Fibroblast of skin of right quadriceps (primary cell): ENCODE results near the gene ADARB2.

ENCODE experiments used
- DNase-seq: peaks from one replicate; pipeline ENCODE4 v3.0.0-alpha.2; 2013

The ADARB2 gene

DNA sequence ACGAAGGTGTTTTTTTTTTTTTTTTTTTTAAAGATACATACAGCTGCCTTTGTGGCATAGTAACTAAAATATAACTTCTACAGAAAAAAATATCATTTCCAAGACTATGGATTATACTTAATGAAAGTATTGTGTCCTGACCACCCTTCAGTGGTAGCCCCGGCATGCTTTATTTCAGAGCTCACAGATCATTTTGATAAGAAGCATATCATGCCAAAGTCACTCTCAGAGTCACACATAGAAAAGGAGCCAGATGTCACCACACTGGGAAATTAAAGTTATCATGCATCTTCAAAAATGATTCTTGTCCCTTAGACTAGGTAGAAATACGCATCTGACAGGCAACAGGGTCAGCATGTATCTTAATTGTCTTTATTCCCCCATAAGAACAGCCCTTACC lies 3.0 kb downstream of the ADARB2 start:
- DNase-seq = no peak

DNA sequence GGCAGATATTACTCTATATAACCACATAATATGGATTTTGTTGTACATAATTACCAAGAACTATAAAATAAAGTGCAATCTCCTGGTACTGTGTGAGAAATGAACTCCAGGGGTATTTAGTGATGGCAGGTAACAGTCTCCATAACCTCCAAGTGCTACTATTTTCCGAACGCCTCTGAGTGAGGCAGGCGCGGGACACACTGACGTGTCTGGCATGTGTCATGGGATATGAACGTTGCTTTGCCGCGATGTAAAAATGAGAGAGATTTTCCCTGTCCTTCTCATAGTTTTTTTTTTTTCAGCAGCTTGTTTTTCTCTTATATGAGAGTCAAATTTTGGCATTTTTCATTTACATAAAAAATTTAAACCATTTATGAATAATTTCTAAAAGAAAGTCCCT lies 3.6 kb downstream of the ADARB2 start:
- DNase-seq = no peak

DNA sequence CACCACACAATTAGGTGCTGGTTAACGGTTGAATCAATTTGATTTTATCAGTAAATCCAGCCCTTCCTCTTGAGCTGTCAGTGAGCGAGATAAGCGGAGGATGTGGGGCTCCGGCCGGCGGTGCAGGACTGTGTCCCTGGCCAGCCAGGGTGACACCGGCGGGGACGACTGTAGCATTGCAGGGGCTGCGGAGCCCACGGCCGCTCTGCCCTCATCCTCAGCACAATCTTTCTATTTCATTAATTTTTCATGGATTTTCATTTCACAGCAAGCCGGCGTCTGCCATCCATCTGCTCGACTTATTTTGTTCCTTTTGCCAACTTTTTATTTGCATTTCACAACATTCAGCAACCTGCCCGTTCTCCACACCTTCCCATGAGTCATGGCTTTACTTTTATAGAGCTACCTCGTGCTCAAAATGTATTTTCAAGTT lies 4.7 kb downstream of the ADARB2 start:
- no peak for DNase-seq

DNA sequence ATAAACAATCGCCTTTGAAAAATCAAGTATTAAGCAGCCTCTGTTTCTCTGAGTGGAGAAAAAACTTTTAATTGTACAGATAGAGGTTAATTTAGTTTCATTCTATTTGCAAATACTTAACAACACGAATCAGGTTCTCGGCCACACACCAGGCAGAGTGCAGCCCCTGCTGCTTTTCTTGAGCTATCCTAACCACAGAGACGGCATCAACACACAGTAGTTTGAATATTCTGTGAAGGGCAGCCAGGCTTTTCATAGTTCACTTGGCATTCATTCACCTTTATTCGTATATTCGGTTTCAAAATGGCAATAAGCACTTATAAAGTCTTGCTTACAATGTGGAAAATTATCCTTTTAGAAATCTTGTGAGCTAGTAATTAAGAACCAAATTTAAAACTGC lies 5.7 kb downstream of the ADARB2 start:
- no peak for DNase-seq

DNA sequence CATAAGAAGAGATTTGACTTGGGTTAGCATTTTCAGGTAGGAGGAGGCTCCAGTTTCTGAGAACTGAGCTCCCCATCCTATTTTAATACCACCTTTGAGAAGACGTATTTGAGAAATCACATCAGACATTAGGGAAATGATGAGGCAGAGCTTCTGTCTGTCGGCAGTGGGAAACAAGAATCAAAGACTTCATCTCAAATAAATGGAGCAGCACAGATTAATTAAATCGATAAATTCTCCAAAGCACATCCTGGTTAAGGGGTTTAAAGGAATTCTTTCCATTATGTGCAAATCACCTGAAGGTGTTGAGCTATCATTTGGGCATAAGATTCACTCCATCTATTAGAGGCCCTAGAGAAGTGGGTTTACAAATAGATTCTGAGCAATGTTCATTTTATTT lies 7.6 kb downstream of the ADARB2 start:
- DNase-seq = no peak

DNA sequence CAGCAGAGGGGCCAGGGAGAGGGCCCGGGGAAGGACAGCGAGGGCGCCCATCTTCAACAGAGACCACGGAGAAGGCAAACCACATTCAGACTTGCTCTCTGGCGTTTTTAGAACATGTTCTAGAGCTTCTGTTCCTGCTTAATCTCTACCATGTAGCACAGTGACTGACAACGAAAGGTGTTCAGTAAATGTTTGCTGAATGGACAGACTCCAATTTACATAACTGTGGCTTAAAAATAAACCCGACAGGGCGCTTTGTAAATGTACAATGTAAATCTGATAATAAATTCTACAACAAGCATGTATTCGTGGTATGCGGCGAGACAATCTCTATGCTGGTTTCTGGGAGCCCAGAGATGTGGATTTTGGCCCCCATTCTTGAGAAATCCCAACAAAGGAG lies 10.5 kb downstream of the ADARB2 start:
- no peak for DNase-seq

DNA sequence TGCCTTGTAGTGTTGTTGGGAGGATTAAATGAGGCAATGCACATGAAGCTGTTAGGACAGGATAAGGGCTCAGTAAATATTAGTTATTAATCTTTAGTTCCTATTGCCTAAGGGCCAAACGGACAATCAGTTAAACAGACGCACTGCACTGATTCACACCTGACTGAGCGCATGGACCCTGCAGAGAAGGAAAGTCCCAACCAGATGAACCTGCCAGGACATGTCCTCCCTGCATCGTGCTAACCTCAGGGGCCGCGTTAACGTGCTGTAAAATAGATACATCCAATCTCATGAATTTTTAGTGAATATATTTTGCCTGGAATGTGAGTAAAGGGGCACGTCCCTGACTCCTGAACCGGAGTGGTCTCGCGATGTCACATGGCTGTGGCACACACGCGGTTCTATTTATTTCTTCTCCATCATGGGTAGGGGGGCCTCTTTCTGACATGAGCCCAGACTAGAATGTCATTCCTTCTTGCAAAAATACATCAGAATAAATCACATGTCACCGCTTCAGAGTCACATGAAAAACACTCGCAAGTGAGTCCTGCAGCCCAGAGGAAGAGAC lies 12.3 kb downstream of the ADARB2 start:
- no peak for DNase-seq

DNA sequence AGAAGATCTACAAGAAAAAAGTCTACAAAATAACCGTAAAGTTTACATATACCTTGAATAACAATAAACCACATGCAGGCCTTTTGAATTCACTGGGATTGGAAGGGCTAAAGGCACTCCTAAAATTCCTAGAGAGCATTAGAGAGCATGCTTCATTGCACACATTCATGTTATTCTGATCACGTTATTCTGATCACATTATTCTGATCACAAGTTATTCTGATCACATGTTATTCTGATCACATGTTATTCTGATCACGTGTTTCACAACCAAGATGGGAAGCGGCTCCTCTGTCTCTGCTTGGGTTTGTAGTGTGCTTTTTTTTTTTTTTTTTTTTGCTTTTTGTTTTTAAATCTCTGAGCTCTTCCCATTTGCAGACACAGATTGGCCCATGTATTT lies 20.5 kb downstream of the ADARB2 start:
- no peak for DNase-seq

DNA sequence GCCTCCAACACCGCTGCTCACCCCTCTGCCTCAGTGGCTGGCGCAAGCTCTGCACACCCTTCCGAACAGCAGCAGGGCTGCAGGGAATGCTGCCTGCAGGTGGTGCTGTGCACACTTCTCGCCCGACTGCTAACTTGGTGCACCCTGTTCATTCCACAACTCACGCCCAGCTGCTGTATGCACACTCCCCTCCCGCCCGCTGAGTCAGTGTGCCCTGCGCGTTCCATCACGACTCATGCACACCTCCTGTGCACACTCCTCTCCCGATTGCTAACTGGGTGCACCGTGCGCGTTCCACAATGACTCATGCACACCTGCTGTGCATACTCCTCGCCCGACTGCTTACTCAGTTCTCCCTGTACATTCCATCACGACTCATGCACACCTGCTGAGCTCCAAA lies 21.5 kb downstream of the ADARB2 start:
- DNase-seq = no peak

DNA sequence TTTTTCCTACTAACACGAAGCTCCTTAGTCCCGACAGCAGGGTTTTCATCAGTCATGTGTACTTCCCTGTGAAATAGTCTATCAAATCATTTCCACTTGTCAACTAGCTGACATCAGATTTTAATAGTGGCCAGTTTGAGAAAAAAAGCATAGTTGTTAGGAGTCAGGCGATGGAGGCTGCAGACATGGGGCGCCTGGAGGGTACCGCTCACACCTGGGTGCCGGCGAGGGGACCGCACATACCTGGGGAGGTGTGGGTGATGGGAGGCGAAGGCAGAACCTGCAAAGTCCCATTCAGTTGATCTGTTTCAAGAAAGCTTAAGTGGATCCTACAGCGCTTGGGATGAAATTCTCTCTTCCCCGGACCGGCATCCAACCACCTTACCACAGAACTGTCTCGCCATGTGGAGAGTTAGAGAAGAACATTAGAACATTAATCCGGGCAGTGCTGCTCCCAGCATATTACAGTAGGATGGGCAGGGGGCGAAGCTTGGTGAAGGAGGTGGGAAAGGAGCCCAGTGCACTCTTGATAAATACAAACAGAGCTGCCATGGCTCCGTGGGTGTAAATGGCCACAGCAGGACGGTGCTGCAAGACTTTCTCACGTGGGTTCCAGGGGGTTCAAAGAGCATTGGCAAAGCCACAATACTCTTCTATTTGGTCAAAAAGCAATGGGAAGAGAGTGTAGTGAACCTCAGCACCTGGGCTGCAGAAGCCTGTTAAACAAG lies 24.2 kb downstream of the ADARB2 start:
- no peak for DNase-seq

DNA sequence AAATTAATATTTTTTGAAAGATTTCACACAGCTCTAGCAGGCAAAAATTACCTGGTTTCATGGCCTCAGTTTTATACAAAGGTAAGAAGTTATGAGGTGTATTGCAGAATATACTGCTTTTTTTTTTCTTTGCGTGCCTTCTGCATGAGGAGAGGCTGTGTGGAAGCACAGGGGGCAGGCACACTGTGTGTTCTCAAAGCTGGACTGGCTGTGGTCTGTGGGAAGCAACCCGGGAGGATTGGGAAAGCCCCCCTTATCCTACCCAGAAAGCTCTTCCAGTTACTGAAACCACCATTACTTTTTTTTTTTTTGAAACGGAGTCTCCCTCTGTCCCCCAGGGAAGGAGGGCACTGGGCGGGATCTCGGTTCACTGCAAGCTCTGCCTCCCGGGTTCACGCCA lies 25.0 kb downstream of the ADARB2 start:
- DNase-seq = no peak

DNA sequence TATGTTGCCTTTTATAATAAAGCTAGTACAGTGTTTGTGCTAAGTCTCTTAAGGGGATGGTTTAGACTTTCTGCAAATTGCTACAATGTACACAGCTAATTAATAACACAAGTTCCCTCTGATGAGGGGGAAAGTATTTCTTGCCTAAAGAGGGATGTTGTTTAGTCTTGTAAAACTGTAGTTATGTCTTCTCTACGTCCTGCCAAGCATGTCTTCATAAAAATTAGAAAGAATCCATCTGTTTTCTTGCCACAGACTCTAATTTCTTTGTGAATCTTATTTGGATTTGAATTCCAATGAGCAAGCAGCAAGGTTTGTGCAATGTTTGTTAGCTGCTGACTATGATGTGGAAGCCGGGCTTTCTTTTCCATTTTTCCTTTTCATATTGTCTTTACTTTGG lies 28.2 kb downstream of the ADARB2 start:
- no peak for DNase-seq

DNA sequence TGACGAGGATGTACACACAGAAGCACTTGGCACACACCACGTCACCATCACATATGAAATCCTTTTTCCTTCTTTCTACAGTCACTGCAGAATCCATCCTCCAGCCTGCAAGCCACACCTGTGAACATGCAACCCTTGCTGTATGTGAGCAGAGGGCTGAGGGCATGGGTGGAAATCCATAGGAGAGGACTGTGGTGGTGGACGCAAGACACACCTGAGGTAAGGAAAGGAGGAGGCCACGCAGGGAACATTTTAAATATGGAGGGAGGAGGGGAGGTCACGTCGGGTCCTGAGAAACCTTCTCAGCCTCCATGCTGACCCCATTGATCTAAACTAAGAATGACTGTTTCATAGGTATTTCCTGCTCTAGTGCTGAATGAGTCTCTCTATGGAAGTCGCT lies 28.6 kb downstream of the ADARB2 start:
- no peak for DNase-seq

DNA sequence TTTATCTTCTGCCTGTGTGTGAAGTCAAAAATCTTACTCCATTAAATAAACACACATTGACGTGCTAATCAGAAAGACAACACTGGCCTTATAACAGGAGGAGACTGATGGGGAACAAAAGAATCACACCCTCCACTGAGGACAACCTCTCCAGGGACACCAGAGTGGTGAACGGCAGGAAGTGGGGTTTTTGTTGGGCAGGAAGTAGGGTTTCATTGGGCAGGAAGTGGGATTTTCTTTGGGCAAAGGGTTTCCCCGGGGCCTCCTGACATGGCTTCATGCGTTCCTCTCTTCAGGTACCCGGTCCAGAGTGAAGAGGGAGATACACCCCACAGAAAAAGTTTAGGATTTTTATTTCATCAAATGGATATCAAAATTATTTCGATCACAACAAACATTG lies 30.6 kb downstream of the ADARB2 start:
- no peak for DNase-seq

DNA sequence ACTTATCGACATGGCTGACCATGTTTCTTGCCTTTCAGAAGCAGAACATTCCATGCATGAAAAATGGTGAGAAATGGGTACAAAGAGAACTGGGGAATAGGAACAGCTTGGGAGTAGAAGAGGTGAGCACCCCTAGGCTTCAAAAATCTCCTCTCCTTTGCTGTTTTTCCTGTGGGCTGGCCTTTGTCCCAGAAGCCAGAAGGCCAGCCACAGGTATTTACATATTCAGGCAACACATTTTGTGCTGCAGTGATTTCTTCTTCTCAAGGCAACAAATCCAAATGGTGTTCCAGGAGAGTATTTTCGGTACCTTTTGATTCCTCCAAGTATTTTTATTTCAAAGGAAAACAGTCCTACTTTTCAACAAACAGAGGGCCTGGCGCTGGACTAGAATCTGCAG lies 31.1 kb downstream of the ADARB2 start:
- no peak for DNase-seq

DNA sequence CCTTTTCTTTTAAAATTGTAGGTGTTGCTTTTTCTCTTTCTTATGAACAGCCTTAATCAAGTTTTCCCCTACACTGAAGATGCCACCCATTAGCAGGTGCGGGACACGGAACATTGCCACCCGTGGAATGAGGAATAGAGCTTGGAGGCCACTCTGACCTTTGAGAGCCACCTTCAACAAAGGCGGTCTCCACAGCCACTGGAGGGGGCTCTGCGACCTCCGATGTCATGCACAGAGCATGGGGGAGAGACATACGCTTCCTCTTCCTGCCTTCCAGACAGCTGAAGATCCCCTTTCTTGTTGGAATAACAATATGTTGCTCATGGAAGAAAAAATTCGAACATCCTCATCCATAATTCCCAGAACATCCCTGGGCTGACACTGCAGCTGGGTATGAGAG lies 39.1 kb downstream of the ADARB2 start:
- no peak for DNase-seq

DNA sequence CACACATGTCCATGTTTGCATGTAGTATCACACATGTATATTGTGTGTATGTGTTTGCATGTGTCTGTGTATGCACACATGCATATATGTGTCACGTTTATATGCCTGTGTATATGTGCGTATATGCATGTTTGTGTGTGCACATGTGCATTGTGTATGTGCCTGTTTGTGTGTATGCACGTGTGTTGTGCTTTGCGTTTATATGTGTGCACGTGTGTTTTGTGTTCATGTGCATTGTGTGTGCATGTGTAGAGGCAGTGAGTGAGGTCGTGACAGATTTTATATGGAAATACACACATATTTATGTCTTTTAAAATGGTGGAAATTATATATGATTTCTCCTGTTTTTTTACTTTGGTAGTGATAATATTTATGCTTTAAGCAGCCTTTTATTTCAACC lies 41.2 kb downstream of the ADARB2 start:
- no peak for DNase-seq

DNA sequence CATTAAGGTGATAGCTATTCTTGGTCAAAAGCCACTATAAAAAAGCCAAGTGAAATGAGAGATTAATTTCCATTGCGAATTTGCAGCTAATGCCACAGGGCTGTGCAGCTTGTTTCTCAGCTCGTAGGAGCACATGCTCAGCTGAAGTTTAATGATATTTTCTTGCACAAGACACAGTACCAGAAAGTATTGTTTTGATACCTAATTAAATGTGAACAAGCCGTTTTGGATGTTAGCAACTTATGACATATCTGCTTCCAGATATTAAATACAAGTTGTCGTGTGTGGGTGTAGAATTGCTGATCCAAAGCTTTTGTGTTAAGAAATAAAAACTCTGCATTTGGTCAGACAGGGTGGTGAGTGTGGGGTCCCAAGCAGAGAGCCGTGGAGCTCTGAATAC lies 47.2 kb downstream of the ADARB2 start:
- DNase-seq = no peak

DNA sequence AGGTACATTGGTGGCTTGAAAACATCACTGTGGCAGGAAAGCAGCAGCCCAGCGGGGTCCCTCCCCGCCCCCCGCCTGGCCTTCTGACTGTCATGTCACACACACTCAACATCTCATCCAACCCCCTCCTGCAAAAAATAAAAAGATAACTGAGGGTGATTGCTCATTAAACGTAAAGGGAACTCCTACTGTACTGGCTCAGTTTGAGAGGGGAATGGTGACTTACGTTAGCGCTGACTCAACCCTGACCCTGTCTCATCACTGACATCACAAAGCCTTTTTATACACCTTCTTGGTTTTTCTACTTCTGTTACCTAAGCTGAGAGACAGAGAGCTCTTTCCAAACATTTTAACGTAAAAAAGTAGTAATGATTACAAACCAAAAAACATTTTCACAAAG lies 48.8 kb downstream of the ADARB2 start:
- no peak for DNase-seq

DNA sequence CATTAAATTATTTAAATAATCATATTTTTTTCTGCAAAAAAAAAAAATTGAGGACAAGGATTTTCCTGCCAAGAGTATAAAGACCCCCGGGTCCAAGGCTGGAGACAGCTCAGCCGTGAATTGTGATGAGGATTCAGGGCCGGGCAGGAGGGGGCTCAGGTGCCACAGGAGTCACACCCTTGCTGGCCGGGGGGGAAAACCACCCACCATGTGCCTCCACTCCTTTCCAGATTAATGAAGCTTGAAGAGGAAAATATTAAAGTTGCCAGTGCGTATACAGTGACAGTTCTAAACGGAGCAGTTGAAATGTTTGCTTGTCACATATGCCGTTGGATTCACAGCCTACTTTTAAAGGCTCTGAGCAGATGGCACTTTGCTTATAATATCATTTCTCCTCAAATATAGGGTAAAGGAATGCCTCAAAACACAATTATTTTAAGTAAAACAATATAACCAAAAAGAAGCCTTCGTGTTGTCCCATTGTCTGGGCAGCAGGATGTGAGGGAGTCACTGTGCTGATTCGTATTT lies 49.6 kb downstream of the ADARB2 start:
- no peak for DNase-seq

DNA sequence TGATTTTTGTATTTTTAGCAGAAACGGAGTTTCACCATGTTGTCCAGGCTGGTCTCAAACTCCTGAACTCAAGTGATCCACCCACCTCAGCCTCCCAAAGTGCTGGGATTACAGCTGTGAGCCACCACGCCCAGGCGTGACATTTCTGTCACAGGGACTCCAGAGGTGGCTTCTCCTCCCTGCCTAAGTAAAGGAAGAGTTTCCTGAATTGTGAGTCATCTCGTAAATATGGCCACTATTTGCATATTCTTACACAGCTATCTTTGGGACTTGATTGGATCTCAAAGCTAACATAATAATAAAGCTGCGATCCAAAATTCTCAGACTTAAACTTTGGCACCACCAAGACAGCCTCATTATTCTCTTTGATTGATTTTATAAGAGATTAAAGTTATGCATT lies 50.1 kb downstream of the ADARB2 start:
- DNase-seq = no peak

DNA sequence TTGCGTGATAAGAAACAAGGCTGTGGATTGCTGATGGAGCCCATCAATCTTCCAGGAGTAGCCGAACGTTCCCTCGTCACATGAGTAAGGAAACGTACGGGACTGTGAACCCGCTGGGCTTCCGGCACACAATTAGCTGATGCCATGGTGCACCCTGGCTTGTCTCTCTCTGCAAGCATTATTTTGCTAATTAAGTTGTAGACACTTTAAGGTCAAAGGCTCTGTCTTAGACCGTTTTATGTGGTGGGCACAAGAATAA lies 50.9 kb downstream of the ADARB2 start:
- DNase-seq = no peak

DNA sequence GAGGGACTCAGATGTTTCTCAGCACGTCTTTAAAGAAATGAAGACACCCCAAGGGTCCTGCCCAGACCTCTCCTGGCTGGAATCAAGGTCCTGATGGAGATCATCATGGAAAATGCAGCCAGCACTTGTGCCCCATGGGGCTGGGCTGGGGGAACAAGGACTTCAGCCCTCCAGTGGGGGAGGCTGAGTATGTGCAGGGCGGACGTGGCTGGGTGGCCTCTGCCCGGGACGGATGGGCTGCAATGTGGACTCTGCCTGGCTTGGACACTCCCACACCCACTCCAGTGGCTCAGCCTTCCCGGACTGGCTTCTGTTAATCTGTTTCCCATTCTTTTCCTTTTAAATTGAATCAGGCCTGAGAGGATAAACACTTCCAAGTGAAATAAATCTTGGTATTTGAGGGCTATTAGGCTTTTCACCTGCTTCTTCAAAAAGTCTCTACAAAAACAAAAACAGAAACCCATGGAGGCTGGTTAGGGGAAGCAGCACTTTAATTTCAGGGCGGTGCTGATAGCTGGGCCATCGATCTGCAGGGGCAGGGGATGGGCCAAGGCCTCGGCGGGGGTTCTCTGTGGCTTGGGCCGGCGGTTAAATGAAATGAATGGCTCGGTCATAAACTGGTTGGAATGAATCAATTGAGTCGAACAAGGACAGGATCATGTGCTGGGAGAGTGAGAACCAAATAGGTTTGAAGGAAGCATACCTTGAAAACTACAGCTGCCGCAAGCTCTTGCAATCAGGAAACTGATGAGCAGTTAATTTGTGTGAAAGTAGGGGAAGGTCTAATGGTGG lies 51.4 kb downstream of the ADARB2 start:
- DNase-seq = no peak

DNA sequence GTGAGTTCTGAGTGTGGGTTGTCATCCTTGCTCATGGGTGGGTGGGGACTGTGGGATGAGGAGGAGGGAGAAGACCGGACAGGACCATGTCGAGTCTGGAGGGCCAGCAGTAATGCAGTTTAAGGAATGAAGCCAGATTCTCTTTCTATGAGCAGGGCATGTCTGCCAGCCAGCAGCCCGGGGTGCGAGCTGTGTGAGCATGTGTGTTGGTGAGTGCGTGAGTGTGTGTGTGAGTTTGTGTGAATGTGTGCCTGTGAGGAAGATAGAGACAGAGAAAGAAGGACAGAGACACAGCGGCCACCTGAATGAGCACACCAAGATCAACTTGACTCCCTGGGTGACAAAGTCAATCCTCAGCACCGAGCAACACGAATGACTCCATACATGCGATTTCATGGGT lies 52.3 kb downstream of the ADARB2 start:
- no peak for DNase-seq

DNA sequence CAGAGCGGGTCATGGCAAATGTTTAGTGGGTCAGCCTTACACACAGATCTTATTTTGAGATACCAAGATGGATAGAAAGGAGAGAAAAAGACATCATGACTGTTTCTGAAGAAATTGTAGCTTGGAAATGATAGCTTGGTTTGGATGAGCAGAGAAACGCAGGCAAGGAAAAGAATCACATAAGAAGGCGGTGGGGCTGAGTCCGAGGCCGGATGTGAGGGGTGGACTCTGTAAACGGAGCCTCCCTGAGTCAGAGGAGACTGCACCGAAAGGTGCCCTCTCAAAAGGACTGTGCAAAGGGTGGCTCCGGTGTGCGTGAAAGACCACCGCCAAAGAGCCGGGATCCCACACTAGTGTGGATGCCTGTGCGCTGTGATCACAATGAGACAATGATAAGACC lies 53.7 kb downstream of the ADARB2 start:
- no peak for DNase-seq
